Fibroblast of skin of left quadriceps (primary cell): ENCODE results near the gene PRPF6.

Experiments used
- DNase-seq, 2 experiments: peaks; one replicate each; pipeline ENCODE4 v3.0.0-alpha.2; 2013; ENCODE audit warnings: low read depth in 2 of 2

Gene PRPF6

DNA sequence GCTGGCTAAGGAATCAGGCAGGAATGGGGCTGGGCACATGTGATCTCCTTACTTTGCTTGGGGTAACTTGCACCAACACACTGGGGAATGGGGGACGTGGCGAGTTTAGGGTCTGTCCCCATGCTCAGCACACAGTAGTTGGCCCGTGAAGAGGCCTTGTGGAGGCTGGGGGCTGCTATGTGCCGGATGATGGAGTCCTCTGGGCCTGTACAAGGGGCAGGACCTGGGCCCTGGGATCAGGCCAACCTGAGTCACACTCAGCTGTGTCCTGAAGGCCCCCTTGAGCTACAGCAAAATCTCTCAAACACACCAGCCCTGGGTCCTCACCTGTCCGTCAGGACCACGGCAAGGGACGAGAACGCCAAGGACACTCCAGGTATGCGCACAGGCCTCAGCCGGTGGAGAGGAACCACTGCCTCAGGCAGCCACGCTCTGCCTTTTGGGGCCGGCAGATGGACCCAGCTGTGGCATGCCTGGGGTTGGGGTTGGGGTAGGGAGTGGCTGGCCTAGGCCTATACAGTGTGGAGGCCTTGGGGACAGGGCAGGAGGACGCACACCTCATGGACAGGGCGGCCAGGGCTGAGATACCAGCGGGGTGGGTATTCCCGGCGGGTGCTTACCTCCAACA, 35.8 kb upstream of the PRPF6 start:
- no peak for DNase-seq

DNA sequence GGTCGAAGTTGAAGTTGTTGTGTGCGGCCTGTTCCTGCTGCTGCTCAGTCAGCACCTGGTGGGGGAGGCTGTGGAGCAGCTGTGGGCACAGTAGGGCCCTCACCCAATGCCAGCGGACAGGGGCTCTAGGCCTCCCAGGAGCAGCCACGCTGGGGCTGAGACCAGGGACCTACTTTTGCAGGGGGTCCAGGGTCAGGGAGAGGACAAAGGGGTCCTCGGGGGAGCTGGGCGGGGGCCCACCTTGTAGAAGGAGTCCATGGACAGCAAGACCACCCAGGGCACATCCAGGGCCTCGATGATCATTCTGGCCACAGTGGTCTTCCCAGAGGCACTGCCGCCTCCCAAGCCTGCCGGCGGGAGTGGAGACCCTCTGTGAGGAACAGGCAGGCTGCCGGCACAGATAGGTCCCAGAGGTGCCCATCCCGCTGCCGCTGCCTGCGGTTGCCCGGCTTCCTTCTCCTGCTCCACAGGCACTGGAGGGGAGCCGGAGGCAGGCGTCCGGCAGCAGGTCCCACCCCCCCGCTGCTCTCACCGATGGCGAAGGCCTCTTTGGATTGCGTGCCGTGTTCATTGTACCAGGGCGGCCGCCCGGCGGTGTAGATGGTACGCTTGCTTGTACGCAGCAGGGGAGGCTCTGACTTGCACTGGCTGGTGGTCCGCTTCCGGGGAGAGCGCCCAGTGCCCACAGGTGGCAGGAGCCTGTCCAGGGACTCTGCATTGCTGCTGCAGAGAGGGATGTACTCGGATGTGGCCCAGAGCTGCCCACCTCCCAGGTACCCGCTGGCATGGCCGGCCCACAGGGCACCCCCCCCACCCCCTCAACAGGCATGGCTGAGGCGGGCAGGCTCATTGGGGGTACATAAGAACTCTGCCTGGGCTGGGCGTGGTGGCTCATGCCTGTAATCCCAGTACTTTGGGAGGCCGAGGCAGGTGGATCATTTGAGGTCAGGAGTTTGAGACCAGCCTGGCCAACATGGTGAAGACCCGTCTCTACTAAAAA, 34.7 kb upstream of the PRPF6 start:
- DNase-seq, result no peak

DNA sequence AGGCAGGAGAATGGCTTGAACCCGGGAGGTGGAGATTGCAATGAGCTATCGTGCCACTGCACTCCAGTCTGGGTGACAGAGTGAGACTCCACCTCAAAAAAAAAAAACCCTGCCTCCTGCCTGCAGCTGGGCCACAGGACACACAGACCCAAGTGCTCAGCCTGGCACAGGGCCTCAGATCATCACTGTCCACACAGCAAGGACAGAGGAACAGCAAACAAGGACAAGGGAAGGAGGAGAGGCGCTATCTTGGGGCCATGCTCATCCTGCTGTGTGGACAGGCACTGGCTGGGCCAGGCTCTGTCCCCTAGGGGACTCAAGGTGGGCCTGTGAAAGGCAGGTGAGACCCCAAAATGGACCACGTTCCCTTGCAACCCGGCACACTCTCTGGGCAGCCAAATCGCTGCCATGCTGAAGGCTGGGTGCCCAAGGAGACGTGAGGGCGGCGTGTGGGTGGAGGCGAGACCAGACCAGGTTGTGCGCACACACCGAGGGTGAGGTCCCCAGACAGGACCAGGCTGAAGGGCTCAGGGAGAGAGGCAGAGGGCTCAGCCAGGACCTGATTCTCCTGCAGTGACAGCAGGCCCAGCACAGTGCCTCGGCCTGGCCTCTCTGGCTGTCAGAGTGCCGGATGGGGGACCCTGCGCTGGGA, 33.8 kb upstream of the PRPF6 start:
- DNase-seq, result no peak

DNA sequence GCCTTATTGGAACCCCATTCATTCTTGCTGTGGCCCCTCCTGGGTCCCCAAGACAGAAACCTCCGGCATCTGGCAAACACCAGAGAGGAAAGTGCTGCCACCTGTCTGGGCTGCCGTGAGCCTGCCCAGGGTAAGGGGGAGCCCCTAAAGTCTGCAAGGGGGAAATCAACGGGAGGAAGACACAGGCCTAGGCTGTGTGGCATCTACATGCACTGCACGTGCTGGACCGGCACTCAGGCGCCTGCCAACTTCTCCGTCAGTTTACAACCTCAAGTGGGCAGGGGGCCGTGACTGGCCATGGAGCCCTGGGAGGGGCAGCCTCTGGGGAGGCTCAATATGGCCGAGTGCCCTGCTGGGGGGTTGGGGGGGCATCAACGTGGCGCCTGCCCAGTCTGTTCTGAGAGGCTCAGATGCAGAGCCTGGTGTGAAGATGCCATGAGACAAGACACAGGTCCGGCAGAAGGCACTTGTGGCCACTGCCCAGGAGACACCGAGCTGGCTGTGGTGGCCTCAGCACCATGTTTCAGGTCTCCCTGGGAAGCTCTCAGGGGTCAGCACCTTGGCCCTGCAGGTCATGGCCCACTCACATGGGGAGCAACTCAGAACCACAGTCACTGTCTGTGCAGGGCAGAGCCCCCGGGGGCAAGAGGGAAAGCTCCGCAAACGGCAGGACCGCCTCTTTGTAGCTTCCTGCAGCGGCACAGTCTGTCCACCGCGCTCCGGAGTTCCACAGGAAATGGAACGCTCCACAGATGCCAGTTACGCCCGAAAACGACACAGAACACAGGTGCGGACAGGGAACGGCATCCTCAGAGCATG, 33.1 kb upstream of the PRPF6 start:
- no peak for DNase-seq

DNA sequence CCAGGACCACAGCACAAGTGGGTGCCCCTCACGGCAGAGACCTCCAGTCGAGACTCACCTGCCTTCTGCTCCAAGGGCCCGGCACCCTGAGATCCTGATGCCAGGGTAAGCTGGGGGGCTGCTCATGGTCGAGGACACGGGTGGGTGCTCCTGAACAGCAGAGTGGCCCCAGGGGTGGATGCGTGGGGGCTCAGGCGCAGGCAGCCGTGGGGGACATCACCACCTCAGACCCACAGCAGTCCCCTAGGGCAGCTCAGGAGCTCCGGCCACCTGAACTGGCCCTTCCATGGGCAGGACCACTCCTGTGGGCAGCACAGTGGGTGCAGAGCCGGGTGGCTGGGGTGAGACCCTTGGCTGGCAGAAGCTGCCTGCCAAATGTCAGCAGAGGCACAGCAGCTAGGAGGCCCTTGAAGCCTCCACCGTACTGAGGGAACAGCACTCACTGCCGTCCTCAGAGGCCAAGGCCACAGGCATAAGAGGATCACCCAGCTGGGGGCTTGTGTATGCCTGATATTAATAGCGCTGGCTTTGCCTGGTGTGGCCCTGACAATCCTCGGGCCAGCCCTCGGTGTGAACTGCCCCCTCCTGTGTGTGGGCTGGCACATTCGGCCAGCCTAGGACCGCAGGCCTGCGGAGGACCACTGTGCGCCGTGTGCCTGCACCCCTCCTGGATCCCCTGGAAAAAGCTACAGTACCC, 30.1 kb upstream of the PRPF6 start:
- DNase-seq, result no peak

DNA sequence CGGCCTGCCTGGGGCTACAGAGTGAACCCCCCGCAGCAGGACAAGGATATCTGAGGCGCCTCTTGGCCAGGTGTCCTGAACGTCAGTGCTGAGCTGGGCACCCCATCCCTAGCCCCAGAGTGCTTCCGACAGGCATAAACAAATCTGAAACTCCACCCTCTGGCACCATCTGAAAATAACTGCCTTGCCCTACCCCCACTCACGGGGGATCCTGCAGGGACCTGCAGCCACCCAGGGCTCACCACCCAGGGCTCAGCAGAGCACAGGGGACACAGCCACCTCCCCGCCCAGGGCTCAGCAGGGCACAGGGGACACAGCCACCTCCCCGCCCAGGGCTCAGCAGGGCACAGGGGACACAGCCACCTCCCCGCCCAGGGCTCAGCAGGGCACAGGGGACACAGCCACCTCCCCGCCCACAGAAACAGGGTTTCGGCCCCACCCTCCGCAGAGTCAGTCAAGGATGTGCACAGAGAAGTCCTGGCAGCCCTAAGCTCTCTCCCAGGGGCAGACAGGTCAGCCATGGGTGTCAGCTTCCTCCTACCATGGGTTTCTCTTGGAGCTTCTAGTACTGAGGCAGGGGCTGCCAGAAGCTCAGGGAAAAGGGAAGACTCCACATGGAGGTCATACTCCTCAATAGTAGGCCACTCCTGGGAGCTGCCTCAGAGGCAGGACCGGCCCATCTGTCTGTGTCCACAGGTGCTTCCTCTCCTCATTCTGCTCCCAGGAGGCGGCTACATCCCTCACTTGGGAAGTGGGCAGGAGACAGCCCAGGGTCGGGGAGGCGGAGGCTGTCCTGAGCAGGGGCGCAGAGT, 29.3 kb upstream of the PRPF6 start:
- no peak for DNase-seq

DNA sequence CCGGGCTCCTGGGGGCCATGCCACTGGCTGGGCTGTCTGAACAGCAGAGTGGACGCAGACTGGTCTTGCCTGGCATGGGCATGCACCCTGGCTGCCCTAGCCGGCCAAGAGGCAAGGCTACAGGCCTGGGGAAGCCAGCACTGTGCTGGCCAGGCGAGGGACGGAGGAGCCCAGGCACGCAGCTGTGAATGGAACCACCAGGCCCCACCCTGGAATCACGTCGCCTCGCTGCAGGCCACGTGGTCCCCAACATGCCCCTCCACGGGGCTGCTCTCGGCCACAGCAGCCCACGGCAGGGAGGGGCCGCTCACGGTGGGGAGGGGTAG, 28.8 kb upstream of the PRPF6 start:
- no peak for DNase-seq

DNA sequence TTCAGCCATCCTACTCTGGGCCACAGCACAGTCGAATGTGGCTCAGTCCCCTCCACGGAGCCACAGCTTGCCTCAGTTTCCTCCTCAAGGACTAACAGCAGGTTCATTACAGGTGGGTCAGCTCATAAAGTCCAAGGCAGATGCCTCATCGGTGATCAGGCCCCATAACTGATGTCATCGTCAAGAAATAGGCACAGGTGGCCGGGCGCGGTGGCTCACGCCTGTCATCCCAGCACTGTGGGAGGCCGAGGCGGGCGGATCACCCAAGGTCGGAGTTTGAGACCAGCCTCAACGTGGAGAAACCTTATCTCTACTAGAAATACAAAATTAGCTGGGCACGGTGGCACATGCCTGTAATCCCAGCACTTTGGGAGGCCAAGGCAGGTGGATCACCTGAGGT, 28.2 kb upstream of the PRPF6 start:
- DNase-seq, result no peak

DNA sequence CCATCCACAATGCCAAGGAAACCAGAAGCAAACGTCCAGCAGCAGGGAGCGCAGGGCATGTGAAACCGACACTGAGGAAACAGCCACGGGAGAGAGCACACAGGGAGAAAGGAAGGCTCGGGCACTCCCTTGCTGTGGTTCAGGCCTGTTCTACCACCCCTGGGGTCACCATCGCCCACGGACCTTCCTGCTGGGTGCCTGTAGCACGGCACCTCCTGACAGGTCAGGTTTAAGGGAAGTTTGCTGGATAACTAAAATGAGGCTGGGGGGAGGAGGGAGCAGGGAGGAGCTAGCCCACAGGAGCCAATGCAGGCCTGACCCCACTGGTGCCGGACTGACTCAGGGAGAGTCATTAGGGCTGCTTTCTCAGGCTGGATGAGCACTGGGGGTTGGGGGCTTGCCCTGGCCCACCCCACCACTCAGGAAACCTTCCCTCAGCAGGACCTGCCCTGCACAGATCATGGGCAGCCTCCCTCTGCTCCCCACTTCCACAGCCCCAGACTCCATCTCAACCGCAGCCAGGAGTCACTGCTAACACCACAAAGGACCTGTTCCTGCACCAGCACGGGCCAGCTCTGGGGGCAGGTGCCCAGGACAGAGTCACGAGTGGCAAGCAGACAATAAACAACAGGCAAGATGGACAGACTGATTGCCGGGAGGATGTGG, 27.0 kb upstream of the PRPF6 start:
- no peak for DNase-seq

DNA sequence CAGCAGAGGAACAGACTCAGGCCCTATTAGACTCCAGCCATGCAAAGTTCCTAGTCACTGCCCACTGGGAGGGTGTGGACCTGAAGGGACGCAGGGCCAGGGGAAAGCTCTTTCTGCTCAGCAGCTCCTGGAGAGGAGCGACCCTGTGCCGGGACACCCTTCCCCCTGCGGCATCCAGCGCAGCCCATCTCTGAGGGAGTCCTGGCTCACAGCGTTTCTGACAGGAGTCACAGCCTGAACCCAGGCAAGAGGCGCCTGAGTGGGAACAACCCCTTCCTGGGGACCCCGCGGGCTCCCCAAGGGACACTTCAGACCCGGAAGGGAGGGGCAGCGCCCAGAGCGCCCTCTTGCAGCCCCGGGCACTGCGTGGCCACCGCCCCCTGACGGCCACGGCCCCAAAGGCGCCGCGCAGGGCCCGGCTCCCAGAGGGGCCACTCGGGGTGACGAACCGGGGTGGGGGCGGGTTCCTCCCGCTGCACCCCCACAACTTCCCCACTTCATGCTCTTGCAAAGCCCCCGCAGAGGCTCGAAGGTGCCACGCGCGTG, 25.6 kb upstream of the PRPF6 start:
- DNase-seq, result no peak

DNA sequence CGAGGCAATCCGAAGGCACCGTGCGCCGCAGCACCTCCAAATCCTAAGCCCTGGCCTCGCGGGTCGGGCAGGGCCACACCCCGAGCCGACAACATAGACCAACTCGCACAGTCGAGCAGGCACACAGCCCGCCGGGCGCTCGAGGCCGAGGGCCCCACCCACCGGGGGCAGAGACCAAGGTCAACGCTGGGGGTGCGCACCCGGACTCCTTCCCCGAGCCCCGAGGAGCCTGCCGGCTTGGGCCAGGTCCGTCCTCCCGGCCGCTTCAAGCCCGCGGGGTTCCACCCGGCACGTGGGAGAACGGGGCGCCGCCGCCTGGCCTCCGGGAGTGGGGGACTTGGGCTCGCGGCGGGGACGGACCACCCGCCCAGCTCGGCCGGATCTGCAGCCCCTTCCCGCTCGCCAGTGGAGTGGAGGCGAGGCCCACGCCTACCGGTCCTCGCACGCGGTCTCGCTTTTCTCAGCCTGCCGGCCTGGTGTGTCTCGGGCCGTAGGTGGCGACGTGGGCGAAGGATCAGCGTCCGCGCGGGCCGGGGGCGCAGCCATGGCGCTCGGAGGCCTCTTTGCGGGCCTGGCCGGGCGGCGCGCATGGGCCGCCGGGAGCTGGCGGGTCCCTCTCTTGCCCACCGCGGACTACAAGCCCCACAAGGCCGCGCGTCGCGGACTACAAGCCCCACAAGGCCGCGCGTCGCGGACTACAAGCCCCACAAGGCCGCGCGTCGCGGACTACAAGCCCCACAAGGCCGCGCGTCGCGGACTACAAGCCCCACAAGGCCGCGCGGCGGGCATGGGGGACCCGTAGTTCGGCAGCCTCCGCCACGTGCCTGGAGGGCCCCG, 24.9 kb upstream of the PRPF6 start, which contains the start of gene UCKL1:
Gene UCKL1 (minus strand): TSS at position 590 of the 837 bp plus-strand sequence. CDS start 44 bp downstream, at position 546.
- peak; percentile 74 to 78 for DNase-seq

DNA sequence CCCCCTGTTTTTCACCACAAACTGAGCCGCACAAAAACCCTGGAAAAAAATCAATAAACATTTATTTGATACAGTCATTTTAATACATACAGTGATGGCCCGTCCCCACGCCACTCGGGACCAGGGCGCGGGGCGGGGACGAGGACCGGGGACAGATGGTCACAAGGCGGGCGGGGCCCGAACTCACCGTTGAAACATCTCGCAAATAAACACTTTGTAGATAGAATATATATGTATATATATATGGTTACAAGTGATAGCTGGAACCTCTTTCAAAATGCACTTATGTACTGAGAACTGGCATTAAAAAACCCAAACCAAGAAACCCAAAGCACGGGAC, 24.3 kb upstream of the PRPF6 start:
- no peak for DNase-seq

DNA sequence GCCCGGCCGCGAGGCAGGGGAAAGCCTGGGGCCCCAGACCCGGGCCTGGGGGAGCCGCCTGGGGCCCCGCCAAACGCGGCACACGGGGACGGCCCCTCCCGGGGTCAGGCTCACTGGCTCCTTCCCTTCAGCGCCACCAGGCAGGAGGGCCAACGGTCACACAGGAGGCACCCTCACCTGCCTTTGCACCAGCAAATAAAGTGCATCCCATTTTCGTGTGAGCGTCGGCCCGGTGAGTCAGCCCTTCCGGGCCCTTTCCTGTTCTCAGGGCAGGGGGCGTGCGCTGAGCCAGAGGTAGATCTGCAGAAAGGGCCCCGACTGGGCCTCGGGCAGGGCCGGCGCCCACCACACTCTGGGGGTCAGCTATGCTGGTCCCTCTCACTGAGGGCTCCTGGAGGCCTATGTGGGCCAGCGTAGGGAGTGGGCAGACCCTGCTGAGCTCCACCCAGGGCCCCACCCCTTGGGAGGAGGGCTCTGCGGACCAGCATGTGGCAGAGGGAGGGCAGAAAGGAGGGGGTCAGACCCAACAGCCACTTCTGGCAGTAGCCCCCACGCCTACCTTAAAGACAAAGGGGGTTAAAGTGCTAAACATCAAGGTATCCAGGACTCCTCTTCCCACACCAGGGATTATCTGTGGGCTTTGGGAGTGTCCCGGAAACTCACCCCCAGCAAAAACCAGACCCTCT, 23.8 kb upstream of the PRPF6 start:
- no peak for DNase-seq

DNA sequence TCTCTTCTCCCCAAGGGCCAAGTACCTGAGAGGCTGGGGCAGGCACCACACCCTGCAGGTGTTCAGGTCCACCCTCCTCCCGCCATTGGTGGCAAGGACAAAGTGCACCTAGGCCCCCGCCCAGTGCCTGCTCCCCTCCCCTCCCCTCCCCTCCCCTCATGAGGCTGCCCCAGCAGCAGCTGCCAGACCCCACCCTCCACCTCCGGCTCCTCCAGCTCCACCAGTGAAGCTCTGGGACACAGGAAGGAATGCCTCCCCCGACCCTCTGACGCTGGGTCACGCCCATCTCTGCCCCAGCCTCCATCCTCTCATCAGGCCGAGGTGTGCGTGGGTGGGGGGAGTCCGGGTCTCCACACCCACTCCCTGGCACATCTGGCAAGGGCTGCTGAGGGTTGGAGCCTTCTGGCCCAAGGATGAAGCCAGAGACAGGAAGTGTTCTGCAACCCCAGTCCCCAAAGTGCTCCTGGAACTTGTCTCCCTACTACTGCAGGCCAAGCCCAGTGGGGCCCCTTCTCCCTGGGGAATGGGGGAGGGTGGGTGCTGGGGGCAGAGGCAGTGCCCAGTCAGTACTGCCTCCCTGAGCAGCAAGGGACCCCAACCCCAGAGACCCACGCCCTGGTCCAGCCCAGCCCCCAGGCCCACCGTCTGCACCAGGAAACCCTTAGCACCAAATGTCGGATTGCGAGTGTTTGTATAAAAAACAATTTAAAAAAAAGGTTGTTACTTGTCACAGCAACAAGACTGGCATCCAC, 23.1 kb upstream of the PRPF6 start:
- DNase-seq, result no peak

DNA sequence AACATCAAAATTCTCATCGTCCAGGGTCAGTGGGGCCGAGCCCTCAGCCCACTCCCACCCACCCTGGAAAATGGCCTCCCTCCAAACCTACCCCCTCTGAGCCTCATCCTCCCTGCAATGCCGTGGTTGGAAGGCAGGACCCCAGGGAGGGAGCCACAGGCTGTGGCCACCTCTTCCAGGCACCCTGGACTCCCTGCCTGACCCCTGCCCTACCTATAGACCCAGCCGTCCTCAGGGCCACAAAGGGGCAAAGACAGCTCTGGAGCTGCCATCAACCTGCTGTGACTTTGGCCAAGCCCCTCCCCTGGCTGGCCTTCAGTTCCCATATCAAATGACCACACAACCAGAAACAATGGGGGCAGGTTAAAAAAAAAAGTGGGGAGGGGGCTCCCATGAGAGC, 22.5 kb upstream of the PRPF6 start:
- no peak for DNase-seq

DNA sequence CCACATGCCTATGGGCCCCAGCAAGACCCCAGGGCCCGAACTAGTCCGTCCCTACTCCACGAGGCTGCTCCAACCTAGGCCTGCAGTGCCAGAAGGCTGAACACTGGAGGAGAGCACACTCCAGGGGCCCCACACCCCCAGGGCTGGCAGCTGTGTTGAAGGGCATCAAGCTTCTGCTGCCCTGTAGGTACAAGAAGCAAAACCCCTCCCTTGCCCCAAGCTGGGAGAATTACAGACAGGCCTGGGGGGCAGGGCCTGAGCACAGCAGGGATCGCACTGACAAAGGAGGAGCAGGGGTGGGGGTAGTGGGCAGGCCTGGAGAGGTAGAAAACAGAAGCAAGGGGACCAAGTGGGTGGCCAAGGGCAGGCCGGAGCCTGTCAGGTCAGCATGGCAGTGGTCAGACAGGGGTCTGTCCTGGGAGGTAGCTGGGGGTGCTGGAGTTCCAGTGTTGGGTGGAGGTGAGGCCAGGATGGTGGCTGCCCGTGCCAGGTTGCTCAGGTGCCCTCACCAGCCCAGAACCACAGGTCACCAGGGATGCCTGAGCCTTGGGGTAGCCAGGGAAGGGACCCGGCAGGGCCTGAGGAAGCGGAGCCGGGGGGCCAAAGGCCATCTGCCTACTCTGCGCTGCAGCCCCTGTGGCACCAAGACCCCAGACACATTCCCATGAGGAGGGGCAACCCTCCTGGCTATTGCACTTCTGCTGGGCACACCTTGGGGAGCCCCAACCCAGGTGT, 21.8 kb upstream of the PRPF6 start:
- DNase-seq, result no peak

DNA sequence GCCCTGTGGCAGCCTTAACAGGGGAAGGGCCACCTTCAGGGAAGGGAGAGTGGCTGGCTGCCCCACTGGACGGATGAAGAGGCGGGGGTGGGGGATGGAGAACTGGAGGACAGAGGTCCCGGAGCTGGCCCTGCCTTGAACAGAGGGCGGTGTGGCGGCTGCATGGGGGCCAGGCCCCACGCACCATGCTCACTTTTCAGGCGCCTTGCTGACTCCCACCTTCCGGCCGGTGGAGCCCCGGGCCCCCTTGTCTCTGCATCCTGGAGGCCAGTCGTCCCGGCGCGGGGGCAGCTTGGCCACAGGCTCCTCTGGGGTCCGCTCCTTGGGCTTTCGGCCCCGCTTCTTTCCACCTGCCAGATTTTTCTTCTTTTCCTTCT, 21.2 kb upstream of the PRPF6 start:
- DNase-seq, result no peak
